Endothelial cell of umbilical vein (primary cell): ENCODE data around the gene KATNAL2. TPM values are rescaled to one million over a fixed set of nuclear protein-coding genes. Genes with fewer than 3 reads are reported as not detected.

Experiments used
- BruUV-seq: library from RNA; stranded (reverse); fragments of 400-500 nt; replicated peaks from 2 replicates; lab custom pipeline; 2021; lab: Mats Ljungman, UMichigan
- CTCF ChIA-PET: fragments of 300-600, 350-600 bp; sonication (Branson Sonifier 250); formaldehyde crosslinking; loops from one replicate; lab custom pipeline; 2021; ENCODE audit warnings: antibody characterized with exemption, inconsistent platforms; lab: Charles Lee
- POLR2A ChIA-PET: fragments of 300-600, 350-600 bp; sonication (Branson Sonifier 250); formaldehyde crosslinking; loops from one replicate; lab custom pipeline; 2021; ENCODE audit warnings: antibody characterized with exemption, inconsistent platforms; lab: Charles Lee
- DNase-seq: peaks from one replicate; pipeline ENCODE4 v3.0.0-alpha.2; 2011; ENCODE audit warnings: low read depth, low spot score
- FAIRE-seq: peaks from 2 replicates; lab custom pipeline; 2011; peaks lifted over from hg19 to GRCh38; lab: Jason Lieb, UNC
- H2AFZ ChIP-seq: 2 replicates; pipeline ENCODE4 v1.6.0; 2012; ENCODE audit warnings: low read depth, low read length, control low read depth, inconsistent platforms
- H3K27ac ChIP-seq: 2 replicates; pipeline ENCODE4 v1.5.1; 2011; ENCODE audit warnings: low read depth, mild to moderate bottlenecking, control low read depth, low read length, moderate library complexity; ENCODE audit not compliant: insufficient read depth
- H3K27me3 ChIP-seq, 2 experiments: 2 replicates each; pipeline versions ENCODE4 v1.6.0 to v1.6.1; 2011; ENCODE audit warnings: low read length in 2 of 2, mixed read lengths in 1 of 2; ENCODE audit not compliant: control insufficient read depth in 2 of 2, insufficient read depth in 2 of 2
- H3K36me3 ChIP-seq, 2 experiments: 2 replicates in 1 of 2; 3 replicates in 1 of 2; pipeline ENCODE4 v1.5.1; 2011; ENCODE audit warnings: low read length in 2 of 2, mild to moderate bottlenecking in 1 of 2, moderate library complexity in 1 of 2; ENCODE audit not compliant: control insufficient read depth in 2 of 2, insufficient read depth in 2 of 2; ENCODE audit errors: extremely low read depth in 1 of 2
- H3K4me1 ChIP-seq: 3 replicates; pipeline ENCODE4 v1.5.1; 2011; ENCODE audit warnings: mild to moderate bottlenecking, low read length; ENCODE audit not compliant: control insufficient read depth, insufficient read depth; ENCODE audit errors: extremely low read depth
- H3K4me2 ChIP-seq: 2 replicates; pipeline ENCODE4 v1.6.1; 2011; ENCODE audit warnings: low read length, control low read depth, mixed read lengths; ENCODE audit not compliant: insufficient read depth
- H3K4me3 ChIP-seq, 3 experiments: fragments of 200-600 bp in 1 of 3; sonication (generic), shearing (Covaris generic) in 1 of 3; replicated peaks in 1 of 3; 2 replicates each; pipeline ENCODE4 v1.5.1; 2011 to 2016; ENCODE audit warnings: control low read depth in 3 of 3, low read length in 3 of 3, mild to moderate bottlenecking in 2 of 3, inconsistent platforms in 1 of 3, low read depth in 1 of 3, moderate library complexity in 1 of 3; ENCODE audit not compliant: insufficient read depth in 1 of 3
- H3K79me2 ChIP-seq: 2 replicates; pipeline ENCODE4 v1.6.0; 2012; ENCODE audit warnings: low read length, inconsistent platforms; ENCODE audit not compliant: control insufficient read depth, insufficient read depth
- H3K9ac ChIP-seq: replicated peaks from 2 replicates; pipeline ENCODE3; 2011; ENCODE audit warnings: low read length, control low read depth; ENCODE audit not compliant: insufficient read depth; ENCODE audit errors: extremely low read depth
- H3K9me1 ChIP-seq: replicated peaks from 3 replicates; pipeline ENCODE4 v1.6.0; 2011; ENCODE audit warnings: mild to moderate bottlenecking, low read length; ENCODE audit not compliant: control insufficient read depth, insufficient read depth; ENCODE audit errors: extremely low read depth
- H3K9me3 ChIP-seq: replicated peaks from 2 replicates; pipeline ENCODE4 v1.5.1; 2012; ENCODE audit warnings: low read length, inconsistent platforms; ENCODE audit not compliant: control insufficient read depth, insufficient read depth
- H4K20me1 ChIP-seq: replicated peaks from 2 replicates; pipeline ENCODE3; 2011; ENCODE audit warnings: mild to moderate bottlenecking, low read length; ENCODE audit not compliant: control insufficient read depth, insufficient read depth; ENCODE audit errors: extremely low read depth
- CTCF ChIP-seq, 2 donors: IDR thresholded peaks; 1 replicate in 1 of 2; 2 replicates in 1 of 2; pipeline ENCODE4 v1.5.1; 2011; ENCODE audit warnings: low read length in 2 of 2, mild to moderate bottlenecking in 2 of 2, moderate library complexity in 2 of 2, control low read depth in 1 of 2, inconsistent platforms in 1 of 2, low read depth in 1 of 2; ENCODE audit not compliant: insufficient read depth in 1 of 2; ENCODE audit errors: extremely low read depth in 1 of 2
- EZH2 ChIP-seq: IDR thresholded peaks from 2 replicates; pipeline ENCODE4 v1.6.1; 2012; ENCODE audit warnings: borderline replicate concordance, low read depth, mild to moderate bottlenecking, moderate library complexity, low read length, inconsistent platforms; ENCODE audit not compliant: severe bottlenecking
- FOS ChIP-seq: IDR thresholded peaks from 2 replicates; pipeline ENCODE4 v1.6.1; 2011; ENCODE audit warnings: mild to moderate bottlenecking, low read length, moderate library complexity, borderline replicate concordance; ENCODE audit not compliant: insufficient read depth
- GATA2 ChIP-seq: IDR thresholded peaks from 2 replicates; pipeline ENCODE4 v1.7.0; 2011; ENCODE audit warnings: low read depth, mild to moderate bottlenecking, moderate library complexity, mixed read lengths, low read length; ENCODE audit not compliant: insufficient read length, insufficient read depth
- JUN ChIP-seq: IDR thresholded peaks from 2 replicates; pipeline ENCODE4 v1.6.1; 2011; ENCODE audit warnings: borderline replicate concordance, low read depth; ENCODE audit not compliant: insufficient read length, insufficient read depth
- MYC ChIP-seq: IDR thresholded peaks from one replicate; pipeline ENCODE4 v1.6.1; 2011; ENCODE audit warnings: mild to moderate bottlenecking, low read depth, low read length
- POLR2A ChIP-seq: IDR thresholded peaks from 2 replicates; pipeline ENCODE4 v1.6.1; 2012; ENCODE audit warnings: low read depth, mild to moderate bottlenecking, control low read depth, low read length
- dilution Hi-C: fragments of 300-500 bp; cut with MboI; formaldehyde crosslinking; loops from one replicate; pipeline ENCODE4 v1.15.0; 2019; ENCODE audit warnings: low sequenced_read_pairs; ENCODE audit not compliant: extremely low pct_ligation_motif_present
- intact Hi-C: fragments of 100-400 bp; cut with micrococcal nuclease; formaldehyde crosslinking; loops from one replicate; pipeline ENCODE4 v1.10.0; 2022
- polyA plus RNA-seq, 4 experiments: library from polyadenylated mRNA; depleted of rRNA in 3 of 4; stranded (reverse) in 3 of 4; unstranded in 1 of 4; fragments of >200 nt; gene quantifications; 2 replicates each; pipeline versions ENCODE4 v1.2.1 to v1.2.3, GENCODE V29; 2011 to 2012; ENCODE audit warnings: missing spikeins in 1 of 4
- total RNA-seq: library from RNA; stranded (reverse); gene quantifications from 2 replicates; pipeline ENCODE4 v1.2.3, GENCODE V29; 2021
- TF ChIP-seq, protein P1 (sequence below): IDR thresholded peaks from 2 replicates; pipeline ENCODE4 v1.6.1; 2011; ENCODE audit not compliant: insufficient read depth, insufficient read length

The KATNAL2 gene
- total and polyA plus RNA-seq, 2 donors (not counting 3 experiments of a cell fraction or from before 2014, with no cell fraction given) = 0.51 to 1.3 TPM

- Histone ChIP-seq H4K20me1 (peaks cover 2% of the 10 kb centered on the region), H3K9me1 (no peaks in the 10 kb centered on the region), H3K27ac (no peak overlapping the region), H2AFZ (no peak overlapping the region), H3K9ac (no peak overlapping the region), H3K27me3 (no peaks in the 10 kb centered on the region), H3K9me3 (peaks cover 3% of the 10 kb centered on the region), H3K79me2 (peaks cover 17% of the 10 kb centered on the region), H3K4me2 (no peak overlapping the region), H3K4me3 (no peak overlapping the region), H3K36me3 (peaks cover 0 to 2% of the 10 kb centered on the region in 2 experiments), H3K4me1 (no peaks in the 10 kb centered on the region)
- TF ChIP-seq MYC (no peak), FOS (no peak), GATA2 (no peak), CTCF (IDR thresholded peaks at IDR 0.05; ENCODE audit: extremely low read depth in 1 of 2, insufficient read depth in 1 of 2, low read depth in 1 of 2, low read length in 2 of 2) (no peak), POLR2A (no peak), EZH2 (no peak), JUN (no peak)
- TF ChIP-seq, protein P1, sequence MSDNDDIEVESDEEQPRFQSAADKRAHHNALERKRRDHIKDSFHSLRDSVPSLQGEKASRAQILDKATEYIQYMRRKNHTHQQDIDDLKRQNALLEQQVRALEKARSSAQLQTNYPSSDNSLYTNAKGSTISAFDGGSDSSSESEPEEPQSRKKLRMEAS = no peak
- no peak for DNase-seq
- no TSS peak for BruUV-seq
- FAIRE-seq = no peak
- POLR2A ChIA-PET = no interaction called here
- intact Hi-C loops (no loop called here), dilution Hi-C loops (no loop called here)
- CTCF ChIA-PET = no interaction called here
Measured at GRCh38 chr18:46891742-46892214, 25.6 kb upstream of the KATNAL2 start.
